Stimulated activated CD4-positive, alpha-beta T cell treated with anti-CD3 and anti-CD28 coated beads, Interleukin-1b, Interleukin-23, amount 100 ng/mL, for 4 hours (primary cell): Measurements from ENCODE around the gene KSR2.

Experiments used
- DNase-seq, 2 donors: peaks; one replicate each; pipeline ENCODE4 v3.0.0-alpha.2; 2020; ENCODE audit warnings: low read depth in 2 of 2

KSR2 gene

GRCh38 chr12:117968151-117968789 is 520 bp downstream of the KSR2 start:
- DNase-seq: no peak

DNA sequence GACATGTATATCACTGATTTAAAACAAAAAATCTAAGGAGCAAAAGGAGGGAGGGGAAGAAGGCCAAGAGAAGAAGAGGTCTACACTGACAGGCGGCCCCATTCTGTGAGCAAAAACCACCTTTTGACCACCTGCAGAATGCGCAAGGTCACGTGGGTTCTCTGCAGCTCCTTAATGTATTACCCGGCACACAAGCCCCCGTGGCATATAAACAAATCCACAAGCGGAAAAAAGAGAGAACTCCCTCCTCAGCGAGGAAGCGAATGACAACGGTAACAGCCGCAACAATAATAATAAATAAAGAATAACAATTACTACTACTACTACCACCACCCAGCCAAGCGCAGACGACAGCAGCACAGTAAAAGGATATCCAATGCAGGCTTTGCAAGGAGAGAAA is 1.3 kb downstream of the KSR2 start:
- no peak for DNase-seq

- DNase-seq: no peak
Observed at GRCh38 chr12:117967043-117967442, 1.7 kb downstream of the KSR2 start.

DNA sequence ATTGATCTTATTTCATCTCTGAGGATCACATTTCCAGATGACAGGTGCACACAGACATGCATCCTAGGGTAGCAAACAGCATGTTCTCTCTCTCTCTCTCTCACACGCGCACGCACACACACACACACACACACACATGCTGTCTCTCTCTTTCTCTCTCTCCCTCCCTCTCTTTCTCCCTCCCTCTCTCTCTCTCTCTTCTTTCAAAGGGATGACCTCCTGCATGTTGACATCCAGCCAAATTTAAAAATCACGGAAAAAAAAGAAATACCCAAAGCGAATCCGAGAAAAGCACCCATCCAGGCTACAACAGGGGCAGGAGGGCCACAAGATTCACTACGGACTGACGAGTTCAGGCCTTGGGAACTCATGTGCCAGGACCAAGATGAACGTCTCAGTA is 2.3 kb downstream of the KSR2 start:
- no peak for DNase-seq

DNA sequence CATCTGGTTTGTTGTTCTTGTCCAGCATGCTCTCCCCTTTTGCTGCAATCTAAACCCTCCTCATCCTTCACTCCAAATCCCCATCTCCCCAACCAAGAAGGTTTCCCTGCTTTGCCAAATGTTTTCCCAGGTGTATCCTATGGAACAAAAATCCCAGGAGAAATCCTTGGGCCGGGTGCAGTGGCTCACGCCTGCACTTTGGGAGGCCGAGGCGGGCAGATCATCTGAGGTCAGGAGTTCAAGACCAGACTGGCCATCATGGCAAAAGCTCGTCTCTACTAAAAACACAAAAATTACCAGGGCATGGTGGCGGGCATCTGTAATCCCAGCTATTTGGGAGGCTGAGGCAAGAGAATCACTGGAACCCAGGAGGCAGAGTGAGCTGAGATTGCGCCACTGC is 5.0 kb downstream of the KSR2 start:
- DNase-seq: no peak

DNA sequence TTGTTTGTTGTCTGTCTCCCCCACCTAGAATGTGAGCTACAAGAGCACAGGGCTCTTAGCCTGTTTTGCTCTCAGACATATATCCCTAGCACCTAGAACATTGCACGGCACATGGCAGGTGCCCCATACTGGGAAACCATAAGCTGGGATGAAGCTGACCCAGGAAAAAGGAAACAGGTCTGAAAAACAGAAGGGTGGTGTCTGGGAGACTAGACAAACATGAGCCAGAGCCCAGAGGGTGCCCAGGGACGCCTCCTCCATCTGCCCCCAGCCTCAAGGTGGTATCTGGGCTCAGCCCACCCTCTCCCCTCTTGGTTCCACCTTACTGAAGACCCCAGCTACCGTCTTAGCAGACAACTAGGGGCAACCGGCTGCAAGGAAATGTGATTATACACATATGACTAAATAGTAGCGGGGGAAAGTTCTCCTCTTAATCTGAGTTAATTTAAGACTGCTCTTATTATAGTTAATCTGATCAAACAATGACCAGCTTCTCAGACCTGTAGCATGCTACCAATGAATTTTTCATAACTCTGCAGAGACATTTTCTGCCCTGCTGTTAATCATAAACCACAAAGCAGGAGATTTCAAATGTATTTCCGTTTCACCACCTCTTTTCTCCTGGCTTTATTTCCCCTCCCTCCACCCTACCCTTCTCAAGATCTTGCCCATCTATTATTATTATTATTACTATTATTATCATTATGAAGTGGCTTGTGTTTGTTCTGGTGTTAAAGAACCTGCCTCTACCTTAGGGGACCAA is 31.9 kb downstream of the KSR2 start:
- no peak for DNase-seq

DNA sequence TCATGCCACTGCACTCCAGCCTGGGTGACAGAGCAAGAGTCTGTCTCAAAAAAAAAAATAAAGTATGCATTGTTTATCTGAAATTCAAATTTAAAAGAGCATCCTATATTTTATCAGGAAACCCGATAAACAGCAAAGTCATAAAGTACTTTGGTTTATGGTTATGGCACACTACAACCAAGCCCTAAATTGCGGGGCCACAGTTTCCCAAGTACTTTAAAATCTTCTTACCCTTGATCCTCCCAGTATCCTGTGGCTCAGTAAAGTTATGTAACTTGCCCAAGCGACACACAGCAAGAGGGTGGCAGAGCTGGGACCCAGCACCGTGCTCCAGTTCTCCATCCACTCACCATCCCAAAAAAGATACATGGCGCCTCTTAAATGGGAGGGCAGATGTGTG is 35.2 kb downstream of the KSR2 start:
- no peak for DNase-seq

GRCh38 chr12:117926391-117926899 is 42.3 kb downstream of the KSR2 start:
- DNase-seq: no peak

DNA sequence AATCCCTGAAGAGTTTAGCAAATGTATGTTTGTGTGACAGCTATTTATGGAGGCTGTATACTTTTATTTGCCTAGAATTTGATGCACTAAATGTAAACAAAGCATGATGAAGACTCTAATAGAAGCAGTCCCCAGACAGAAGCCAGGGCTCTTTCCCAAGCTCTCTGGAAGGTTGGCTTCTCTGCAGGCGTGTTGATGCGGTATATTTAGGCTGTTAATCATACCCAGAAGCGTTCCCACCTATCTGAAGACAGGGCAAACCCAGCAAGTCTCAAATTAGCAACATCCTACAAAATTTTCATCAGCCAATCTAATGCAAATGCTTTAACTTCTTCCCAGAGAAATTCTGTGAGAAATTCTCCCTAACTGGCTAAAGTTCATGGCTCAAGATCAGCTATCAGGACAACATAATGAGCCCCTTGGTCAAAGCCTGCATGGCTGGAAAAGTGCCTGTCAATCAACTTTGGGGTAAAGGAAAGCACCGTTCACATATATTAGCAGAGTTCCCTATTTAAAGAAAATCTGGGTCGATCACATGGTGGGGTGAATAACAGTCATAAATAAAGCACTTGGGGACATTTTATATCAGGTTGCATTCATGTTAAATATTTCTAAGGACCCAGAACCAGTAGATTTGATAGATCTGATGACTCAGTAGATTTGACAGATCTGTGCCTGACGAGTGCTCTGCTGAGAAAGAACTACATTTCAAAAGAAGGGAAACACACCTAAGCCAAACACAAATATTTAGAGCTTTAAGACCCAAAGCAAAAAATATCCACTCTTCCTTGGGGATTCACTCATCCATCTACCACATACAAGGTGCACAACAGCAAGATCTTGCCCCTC is 46.6 kb downstream of the KSR2 start:
- DNase-seq: no peak

DNA sequence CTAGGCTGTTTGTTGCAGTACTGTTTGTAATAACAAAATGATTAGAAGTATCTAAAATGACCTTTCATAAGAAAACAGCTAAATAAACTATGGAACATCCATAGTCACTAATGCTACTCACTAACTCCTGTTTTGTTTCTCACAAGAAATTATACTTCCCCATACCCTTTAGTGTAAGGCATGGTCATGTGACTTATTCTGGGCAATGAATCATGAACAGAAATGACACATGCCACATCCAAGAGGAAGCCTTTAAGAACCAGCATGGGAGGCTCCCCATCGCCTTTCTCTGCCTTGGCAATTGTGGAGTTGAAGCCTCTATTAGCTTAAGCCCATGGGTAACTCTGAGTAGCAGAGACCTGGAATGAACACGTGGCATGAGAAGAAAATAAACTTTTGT is 49.3 kb downstream of the KSR2 start:
- no peak for DNase-seq

GRCh38 chr12:117914686-117915085 is 54.1 kb downstream of the KSR2 start:
- no peak for DNase-seq

DNA sequence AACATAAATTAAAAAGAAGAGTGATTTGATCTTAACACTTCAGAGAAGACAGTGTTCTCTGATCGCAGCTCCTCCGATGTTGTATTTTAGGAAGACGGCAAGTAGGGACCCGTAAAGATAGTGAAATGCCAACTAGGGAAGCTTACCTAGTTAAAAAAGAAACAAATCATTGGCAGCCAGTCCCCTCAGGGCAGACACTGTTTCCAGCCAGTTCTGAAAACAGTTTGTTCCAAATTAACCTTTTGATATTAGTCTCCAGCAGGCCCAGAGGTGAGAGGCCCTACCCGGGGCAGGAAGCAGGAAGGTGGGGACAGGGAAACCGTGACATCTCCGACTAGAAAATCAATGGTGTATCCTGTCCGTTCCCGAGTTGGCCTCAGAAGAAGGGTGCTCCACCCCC is 56.0 kb downstream of the KSR2 start:
- DNase-seq: no peak

DNA sequence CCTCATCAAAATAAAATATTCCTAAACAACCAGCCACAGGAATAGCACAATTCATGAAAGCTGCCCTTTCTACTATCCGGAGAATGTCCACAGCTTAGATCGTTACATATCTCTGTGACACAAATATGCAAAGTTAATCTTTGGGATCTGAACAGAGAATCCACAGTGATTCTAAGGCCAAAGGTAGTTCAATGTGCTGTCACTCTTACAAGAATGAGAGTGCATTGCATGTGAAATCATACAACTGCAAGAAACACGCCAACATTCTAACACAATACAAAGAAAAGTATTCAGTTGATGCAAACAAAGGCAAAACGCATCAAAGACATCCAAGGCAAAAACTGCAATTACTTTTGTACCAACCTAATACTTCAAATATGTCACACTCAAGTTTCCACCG is 60.4 kb downstream of the KSR2 start:
- no peak for DNase-seq

DNA sequence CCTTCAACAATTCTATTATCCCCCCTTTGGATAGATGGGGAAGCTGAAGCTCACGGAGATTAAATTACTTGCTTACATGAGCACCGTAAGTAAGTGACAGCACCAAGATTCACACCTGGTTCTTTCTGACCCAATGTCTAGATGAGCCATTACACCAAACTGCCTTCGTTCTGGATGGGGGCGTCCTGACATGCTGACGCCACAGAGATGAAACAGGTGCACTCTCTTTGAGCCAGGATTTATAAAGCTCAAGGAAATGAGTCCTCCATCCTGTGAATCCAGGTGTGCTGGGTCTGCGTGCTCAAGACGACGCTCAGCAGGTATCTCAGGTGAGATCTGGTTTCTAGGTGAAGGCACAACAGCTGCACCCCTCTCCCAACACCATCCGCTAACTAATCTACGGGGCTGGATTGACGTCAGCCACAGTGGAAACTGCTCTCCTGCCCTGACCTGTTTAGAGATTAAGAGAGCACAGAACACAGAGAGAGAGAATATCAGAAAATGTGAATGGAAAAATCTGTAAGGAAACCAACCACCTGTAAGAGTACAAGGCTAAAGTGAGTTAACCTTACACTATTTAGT is 61.6 kb downstream of the KSR2 start:
- DNase-seq: no peak

GRCh38 chr12:117904051-117904450 is 64.7 kb downstream of the KSR2 start:
- no peak for DNase-seq

- DNase-seq: no peak
Observed at GRCh38 chr12:117903110-117903840, 65.5 kb downstream of the KSR2 start.

DNA sequence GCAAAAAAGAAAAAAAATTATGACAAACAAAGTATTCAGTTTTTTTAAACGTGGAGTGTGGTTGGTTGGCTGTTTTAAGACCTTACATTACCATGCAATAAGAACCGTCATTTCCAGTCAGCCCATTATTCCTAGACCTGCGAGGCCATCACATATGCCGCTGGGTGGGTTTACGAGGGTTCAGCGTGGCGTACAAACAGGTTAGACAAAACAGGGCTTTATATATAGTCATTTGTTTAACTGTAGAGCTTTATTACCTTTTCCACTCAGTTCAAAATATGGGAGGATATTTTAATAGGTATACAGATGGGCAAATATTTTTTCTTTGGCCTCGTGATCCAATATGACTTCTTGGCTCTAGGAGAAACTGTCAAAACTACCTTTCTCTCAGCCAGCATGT is 67.2 kb downstream of the KSR2 start:
- DNase-seq: no peak

DNA sequence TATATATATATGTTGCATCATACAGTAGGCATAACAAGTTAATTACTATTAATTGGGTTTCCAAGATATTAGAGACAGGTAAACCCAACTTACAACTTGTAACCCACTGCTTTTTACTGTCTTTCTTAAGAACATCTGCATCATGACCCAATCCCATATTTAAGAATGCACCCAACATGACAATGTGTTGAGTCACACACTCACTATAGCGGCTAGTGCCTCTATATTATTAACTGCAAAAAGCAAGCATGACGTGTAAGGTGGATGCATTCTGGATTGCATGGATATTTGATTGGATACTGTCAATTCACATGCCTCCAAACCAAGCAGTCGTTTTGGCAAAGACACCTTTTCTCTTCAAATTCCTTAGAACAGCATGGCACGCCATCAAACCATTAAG is 68.2 kb downstream of the KSR2 start:
- DNase-seq: no peak

GRCh38 chr12:117897372-117898161 is 71.2 kb downstream of the KSR2 start:
- no peak for DNase-seq

- no peak for DNase-seq
Observed at GRCh38 chr12:117896009-117896408, 72.8 kb downstream of the KSR2 start.

GRCh38 chr12:117892441-117892840 is 76.3 kb downstream of the KSR2 start:
- DNase-seq: no peak
